Tibial nerve (tissue), 4 donors: ENCODE data around the gene VGLL4.

Experiments used
- EP300 ChIP-seq, 2 donors: sonication (generic); formaldehyde crosslinking; IDR thresholded peaks; one replicate each; pipeline ENCODE4 v1.6.1; 2017; ENCODE audit warnings: antibody characterized with exemption in 2 of 2, mild to moderate bottlenecking in 1 of 2
- POLR2A ChIP-seq, 2 donors: fragments of 450-650 bp; IDR thresholded peaks; one replicate each; pipeline ENCODE4 v1.6.1; 2017; ENCODE audit warnings: antibody characterized with exemption in 2 of 2, mild to moderate bottlenecking in 2 of 2, moderate library complexity in 2 of 2
- TF ChIP-seq, protein P1 (sequence below), 5 experiments: fragments of 200-600 bp in 3 of 5; fragments of 450-650 bp in 2 of 5; sonication (generic) in 3 of 5; IDR thresholded peaks; one replicate each; pipeline ENCODE4 v1.5.1; 2016 to 2019; ENCODE audit warnings: antibody characterized with exemption in 5 of 5, mild to moderate bottlenecking in 3 of 5, moderate library complexity in 2 of 5

DNA sequence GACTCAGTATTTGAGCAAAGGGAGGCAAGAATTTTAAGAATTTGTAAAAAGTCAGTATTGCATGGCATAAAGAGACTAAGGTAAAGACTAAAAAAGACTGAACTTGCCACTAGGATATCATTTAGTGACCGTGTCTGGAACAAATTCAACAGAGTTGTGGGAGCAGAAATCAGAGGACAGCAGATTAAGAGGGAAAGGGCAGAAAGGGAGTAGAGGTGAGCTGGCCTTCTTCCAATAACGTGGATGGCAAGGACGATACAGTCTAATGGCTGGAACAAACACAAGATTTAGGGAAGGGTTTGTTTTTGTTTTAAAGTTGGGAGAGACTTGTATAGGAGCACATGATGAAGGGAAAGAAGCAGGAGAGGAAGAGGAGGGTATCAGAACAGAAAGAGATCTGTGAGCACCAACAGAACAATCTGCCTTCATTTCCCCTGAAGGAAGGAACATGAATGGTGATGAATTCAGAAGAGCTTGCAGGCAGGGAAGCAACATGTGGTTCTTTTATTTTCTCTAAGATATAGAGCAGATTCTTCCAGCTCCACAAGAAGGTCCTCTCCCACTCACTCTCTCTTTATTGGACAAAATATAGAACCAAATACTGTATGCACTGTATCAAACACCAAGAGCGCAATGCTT, 8.6 kb downstream of the VGLL4 start:
- TF ChIP-seq, protein P1, sequence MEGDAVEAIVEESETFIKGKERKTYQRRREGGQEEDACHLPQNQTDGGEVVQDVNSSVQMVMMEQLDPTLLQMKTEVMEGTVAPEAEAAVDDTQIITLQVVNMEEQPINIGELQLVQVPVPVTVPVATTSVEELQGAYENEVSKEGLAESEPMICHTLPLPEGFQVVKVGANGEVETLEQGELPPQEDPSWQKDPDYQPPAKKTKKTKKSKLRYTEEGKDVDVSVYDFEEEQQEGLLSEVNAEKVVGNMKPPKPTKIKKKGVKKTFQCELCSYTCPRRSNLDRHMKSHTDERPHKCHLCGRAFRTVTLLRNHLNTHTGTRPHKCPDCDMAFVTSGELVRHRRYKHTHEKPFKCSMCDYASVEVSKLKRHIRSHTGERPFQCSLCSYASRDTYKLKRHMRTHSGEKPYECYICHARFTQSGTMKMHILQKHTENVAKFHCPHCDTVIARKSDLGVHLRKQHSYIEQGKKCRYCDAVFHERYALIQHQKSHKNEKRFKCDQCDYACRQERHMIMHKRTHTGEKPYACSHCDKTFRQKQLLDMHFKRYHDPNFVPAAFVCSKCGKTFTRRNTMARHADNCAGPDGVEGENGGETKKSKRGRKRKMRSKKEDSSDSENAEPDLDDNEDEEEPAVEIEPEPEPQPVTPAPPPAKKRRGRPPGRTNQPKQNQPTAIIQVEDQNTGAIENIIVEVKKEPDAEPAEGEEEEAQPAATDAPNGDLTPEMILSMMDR (IDR thresholded peaks at IDR 0.05) = no peak
- TF ChIP-seq POLR2A (IDR thresholded peaks at IDR 0.05) (no peak), EP300 (IDR thresholded peaks at IDR 0.05) (no peak)
